ENCODE data around the gene C10orf67. TPM values are rescaled to one million over a fixed set of nuclear protein-coding genes. Genes with fewer than 3 reads are reported as not detected.

The C10orf67 gene
- total RNA-seq, 1 experiment from 2014 or later, result not detected

DNA sequence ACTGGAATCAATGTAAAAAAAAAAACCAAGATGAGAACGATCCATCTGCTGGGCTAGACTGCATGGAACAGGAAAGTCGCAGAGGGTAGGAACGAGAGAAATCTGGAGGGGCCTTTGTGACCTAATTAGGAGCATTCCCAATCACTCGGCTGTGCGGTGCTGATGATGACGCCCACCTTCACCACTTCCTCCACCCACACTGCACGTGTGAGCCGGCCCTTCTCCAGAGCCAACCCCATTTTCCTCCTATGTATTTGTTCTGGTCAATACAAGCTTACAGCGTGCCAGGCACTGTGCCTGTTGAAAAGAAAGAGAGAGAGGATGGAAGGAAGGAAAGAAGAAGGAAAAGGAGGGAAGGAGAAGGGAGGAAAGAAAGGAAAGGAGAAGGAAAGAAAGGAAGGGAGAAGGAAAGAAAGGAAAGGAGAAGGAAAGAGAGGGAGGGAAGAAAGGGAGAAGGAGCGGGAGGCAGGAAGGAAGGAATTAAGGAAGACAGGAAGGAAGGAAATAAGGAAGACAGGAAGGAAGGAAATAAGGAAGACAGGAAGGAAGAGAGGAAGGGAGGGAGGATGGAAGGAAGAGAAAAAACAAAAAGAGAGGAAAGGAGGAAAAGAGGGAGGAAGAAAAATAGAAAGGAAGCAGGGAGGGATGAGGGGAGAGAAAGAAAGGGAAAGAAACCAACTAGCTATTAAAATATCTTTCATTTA is 188.0 kb downstream of the C10orf67 start:
- Histone ChIP-seq H3K9me3 (ENCODE audit: control insufficient read depth, insufficient read depth, low read depth, low read length) (no peaks in the 10 kb centered on the region), H3K36me3 (ENCODE audit: control insufficient read depth, insufficient read depth, low read length) (no peaks in the 10 kb centered on the region), H3K4me3 (ENCODE audit: low read depth in 2 of 2, low read length in 2 of 2) (no peak overlapping the region), H3K27ac (ENCODE audit: low read length) (no peak overlapping the region), H3K4me1 (ENCODE audit: control insufficient read depth, insufficient read depth, low read length) (0 out of 2 replicates have a peak, but pooled peaks cover 3% of the 10 kb centered on the region), H3K27me3 (ENCODE audit: control insufficient read depth, insufficient read depth, low read length) (no peaks in the 10 kb centered on the region)
- ChIA-PET CTCF (interaction anchor here (0.8 kb wide), 1 partner anchor 30 kb away, joined by 4 read pairs; no protein-coding TSS in a partner anchor), POLR2A (no interaction called here)
- in situ Hi-C loops (cut with HindIII; ENCODE audit: low pct_unique_long_range_greater_than_20kb, low sequenced_read_pairs), result no loop called here
- DNase-seq (ENCODE audit: low read depth, low spot score) (no peak), ATAC-seq (no peak)
- BruUV-seq (replicated peaks), result no TSS peak
- TF ChIP-seq SIN3A (IDR thresholded peaks at IDR 0.05; ENCODE audit: borderline replicate concordance, insufficient read depth, low read depth, low read length) (no peak), TCF7L2 (IDR thresholded peaks at IDR 0.05; ENCODE audit: low read depth, low read length) (no peak), POLR2AphosphoS5 (IDR thresholded peaks at IDR 0.05; ENCODE audit: low read depth, low read length) (no peak)
- TF ChIP-seq, protein P1, sequence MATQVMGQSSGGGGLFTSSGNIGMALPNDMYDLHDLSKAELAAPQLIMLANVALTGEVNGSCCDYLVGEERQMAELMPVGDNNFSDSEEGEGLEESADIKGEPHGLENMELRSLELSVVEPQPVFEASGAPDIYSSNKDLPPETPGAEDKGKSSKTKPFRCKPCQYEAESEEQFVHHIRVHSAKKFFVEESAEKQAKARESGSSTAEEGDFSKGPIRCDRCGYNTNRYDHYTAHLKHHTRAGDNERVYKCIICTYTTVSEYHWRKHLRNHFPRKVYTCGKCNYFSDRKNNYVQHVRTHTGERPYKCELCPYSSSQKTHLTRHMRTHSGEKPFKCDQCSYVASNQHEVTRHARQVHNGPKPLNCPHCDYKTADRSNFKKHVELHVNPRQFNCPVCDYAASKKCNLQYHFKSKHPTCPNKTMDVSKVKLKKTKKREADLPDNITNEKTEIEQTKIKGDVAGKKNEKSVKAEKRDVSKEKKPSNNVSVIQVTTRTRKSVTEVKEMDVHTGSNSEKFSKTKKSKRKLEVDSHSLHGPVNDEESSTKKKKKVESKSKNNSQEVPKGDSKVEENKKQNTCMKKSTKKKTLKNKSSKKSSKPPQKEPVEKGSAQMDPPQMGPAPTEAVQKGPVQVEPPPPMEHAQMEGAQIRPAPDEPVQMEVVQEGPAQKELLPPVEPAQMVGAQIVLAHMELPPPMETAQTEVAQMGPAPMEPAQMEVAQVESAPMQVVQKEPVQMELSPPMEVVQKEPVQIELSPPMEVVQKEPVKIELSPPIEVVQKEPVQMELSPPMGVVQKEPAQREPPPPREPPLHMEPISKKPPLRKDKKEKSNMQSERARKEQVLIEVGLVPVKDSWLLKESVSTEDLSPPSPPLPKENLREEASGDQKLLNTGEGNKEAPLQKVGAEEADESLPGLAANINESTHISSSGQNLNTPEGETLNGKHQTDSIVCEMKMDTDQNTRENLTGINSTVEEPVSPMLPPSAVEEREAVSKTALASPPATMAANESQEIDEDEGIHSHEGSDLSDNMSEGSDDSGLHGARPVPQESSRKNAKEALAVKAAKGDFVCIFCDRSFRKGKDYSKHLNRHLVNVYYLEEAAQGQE (IDR thresholded peaks at IDR 0.05; ENCODE audit: insufficient read depth in 1 of 2, low read depth in 2 of 2, low read length in 1 of 2), result no peak
- TF ChIP-seq, protein P2, sequence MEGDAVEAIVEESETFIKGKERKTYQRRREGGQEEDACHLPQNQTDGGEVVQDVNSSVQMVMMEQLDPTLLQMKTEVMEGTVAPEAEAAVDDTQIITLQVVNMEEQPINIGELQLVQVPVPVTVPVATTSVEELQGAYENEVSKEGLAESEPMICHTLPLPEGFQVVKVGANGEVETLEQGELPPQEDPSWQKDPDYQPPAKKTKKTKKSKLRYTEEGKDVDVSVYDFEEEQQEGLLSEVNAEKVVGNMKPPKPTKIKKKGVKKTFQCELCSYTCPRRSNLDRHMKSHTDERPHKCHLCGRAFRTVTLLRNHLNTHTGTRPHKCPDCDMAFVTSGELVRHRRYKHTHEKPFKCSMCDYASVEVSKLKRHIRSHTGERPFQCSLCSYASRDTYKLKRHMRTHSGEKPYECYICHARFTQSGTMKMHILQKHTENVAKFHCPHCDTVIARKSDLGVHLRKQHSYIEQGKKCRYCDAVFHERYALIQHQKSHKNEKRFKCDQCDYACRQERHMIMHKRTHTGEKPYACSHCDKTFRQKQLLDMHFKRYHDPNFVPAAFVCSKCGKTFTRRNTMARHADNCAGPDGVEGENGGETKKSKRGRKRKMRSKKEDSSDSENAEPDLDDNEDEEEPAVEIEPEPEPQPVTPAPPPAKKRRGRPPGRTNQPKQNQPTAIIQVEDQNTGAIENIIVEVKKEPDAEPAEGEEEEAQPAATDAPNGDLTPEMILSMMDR (IDR thresholded peaks at IDR 0.05), result no peak
- intact Hi-C loops (cut with micrococcal nuclease; ENCODE audit: unreplicated experiment), result loop anchor here (10.0 kb wide), 1 partner anchor 548 kb away; no protein-coding TSS in a partner anchor

DNA sequence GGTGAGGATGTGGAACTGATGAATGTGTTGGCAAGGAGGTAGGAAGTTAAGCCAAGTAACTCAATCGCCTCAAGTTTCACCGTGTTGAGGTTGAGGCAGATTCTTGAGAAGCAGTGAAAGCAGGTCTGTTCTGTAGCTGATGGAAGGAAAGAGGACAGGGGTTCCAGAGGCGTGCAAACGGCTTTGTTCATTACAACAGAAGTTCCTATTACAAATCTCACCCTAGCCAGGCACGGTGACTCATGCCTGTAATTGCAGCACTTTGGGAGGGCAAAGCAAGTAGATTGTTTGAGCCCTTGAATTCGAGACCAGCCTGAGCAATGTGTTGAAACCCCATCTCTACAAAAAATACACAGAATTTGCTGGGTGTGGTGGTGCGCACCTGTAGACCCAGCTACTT is 189.4 kb downstream of the C10orf67 start:
- ChIA-PET POLR2A (interaction anchor here (0.7 kb wide), 1 partner anchor 208 kb away, joined by 3 read pairs; no protein-coding TSS in a partner anchor), CTCF (no interaction called here)
- H3K36me3 ChIP-seq (ENCODE audit: control insufficient read depth, insufficient read depth, low read length), result no peaks in the 10 kb centered on the region
- intact Hi-C loops (cut with micrococcal nuclease; ENCODE audit: unreplicated experiment), result loop anchor here (10.0 kb wide), 1 partner anchor 550 kb away; no protein-coding TSS in a partner anchor
- H3K4me3 ChIP-seq (ENCODE audit: low read depth in 2 of 2, low read length in 2 of 2), result no peak overlapping the region
- no peak overlapping the region for H3K27ac ChIP-seq (ENCODE audit: low read length)
- 0 out of 2 replicates have a peak, but pooled peaks cover 3% of the 10 kb centered on the region for H3K4me1 ChIP-seq (ENCODE audit: control insufficient read depth, insufficient read depth, low read length)
- no peak for DNase-seq (ENCODE audit: low read depth, low spot score)
- H3K9me3 ChIP-seq (ENCODE audit: control insufficient read depth, insufficient read depth, low read depth, low read length), result no peaks in the 10 kb centered on the region
- BruUV-seq (replicated peaks), result no TSS peak
- ATAC-seq, result no peak
- H3K27me3 ChIP-seq (ENCODE audit: control insufficient read depth, insufficient read depth, low read length), result no peaks in the 10 kb centered on the region
- in situ Hi-C loops (cut with HindIII; ENCODE audit: low pct_unique_long_range_greater_than_20kb, low sequenced_read_pairs), result no loop called here
- TF ChIP-seq TCF7L2 (IDR thresholded peaks at IDR 0.05; ENCODE audit: low read depth, low read length) (no peak), POLR2AphosphoS5 (IDR thresholded peaks at IDR 0.05; ENCODE audit: low read depth, low read length) (no peak), SIN3A (IDR thresholded peaks at IDR 0.05; ENCODE audit: borderline replicate concordance, insufficient read depth, low read depth, low read length) (no peak)
- TF ChIP-seq, protein P1 (IDR thresholded peaks at IDR 0.05; ENCODE audit: insufficient read depth in 1 of 2, low read depth in 2 of 2, low read length in 1 of 2), result no peak
- TF ChIP-seq, protein P2 (IDR thresholded peaks at IDR 0.05), result no peak

Measured in Panc1 (cell line).